ENCODE results near the gene SCD.

GRCh38 chr10:100401631-100402328, 54.7 kb downstream of the SCD start:
- TF ChIP-seq SUZ12 (IDR thresholded peaks at IDR 0.05; ENCODE audit: unreplicated experiment) (no peak), POLR2AphosphoS5 (IDR thresholded peaks at IDR 0.05; ENCODE audit: low read length) (no peak), CTCF (IDR thresholded peaks at IDR 0.05 in 2 of 3, conservative IDR thresholded peaks at IDR 0.05 in 1 of 3; ENCODE audit: control insufficient read depth in 2 of 3, extremely low read depth in 1 of 3, insufficient read depth in 1 of 3, low read depth in 3 of 3, low read length in 3 of 3) (no peak), ZNF274 (IDR thresholded peaks at IDR 0.05; ENCODE audit: insufficient read depth, insufficient read length) (no peak), E2F4 (IDR thresholded peaks at IDR 0.05; ENCODE audit: low read depth, low read length) (no peak), MAX (IDR thresholded peaks at IDR 0.05; ENCODE audit: low read depth, low read length) (no peak), ESRRA (IDR thresholded peaks at IDR 0.05; ENCODE audit: low read length) (no peak), NFIC (IDR thresholded peaks at IDR 0.05; ENCODE audit: low read depth, low read length) (no peak), RELB (IDR thresholded peaks at IDR 0.05; ENCODE audit: low read depth) (no peak), BCL3 (IDR thresholded peaks at IDR 0.05; ENCODE audit: borderline replicate concordance, insufficient read depth, low read depth, low read length, poor library complexity, severe bottlenecking) (no peak)

All from GM12878 (cell line).